ENCODE measurements around the gene SLC19A1.
A peak's percentile ranks its signal among the peaks of the same experiment; 100 is the strongest.

Gene SLC19A1

GRCh38 chr21:45546636-45547544 is 4.7 kb upstream of the SLC19A1 start:
- H3K4me3 ChIP-seq (ENCODE audit: low read depth in 1 of 2, low read length in 1 of 2), result no peak overlapping the region
- no peak for TF ChIP-seq CTCF (IDR thresholded peaks at IDR 0.05)
- peak overlapping the region; percentile 96 for H3K27ac ChIP-seq
- H3K9me3 ChIP-seq, result no peaks in the 10 kb centered on the region
- no peaks in the 10 kb centered on the region for H3K27me3 ChIP-seq
- no peaks in the 10 kb centered on the region for H3K36me3 ChIP-seq
- H3K4me1 ChIP-seq (ENCODE audit: control insufficient read depth in 1 of 2, insufficient read depth in 1 of 2, low read depth in 1 of 2, low read length in 1 of 2), result peaks cover 45 to 64% of the 10 kb centered on the region in 2 experiments

GRCh38 chr21:45545691-45546531 is 3.7 kb upstream of the SLC19A1 start:
- no peak for TF ChIP-seq CTCF (IDR thresholded peaks at IDR 0.05)
- no peaks in the 10 kb centered on the region for H3K36me3 ChIP-seq
- H3K4me1 ChIP-seq (ENCODE audit: control insufficient read depth in 1 of 2, insufficient read depth in 1 of 2, low read depth in 1 of 2, low read length in 1 of 2), result peaks cover 42 to 62% of the 10 kb centered on the region in 2 experiments
- H3K27ac ChIP-seq, result peak overlapping the region; percentile 50
- H3K4me3 ChIP-seq (ENCODE audit: low read depth in 1 of 2, low read length in 1 of 2), result no peak overlapping the region
- no peaks in the 10 kb centered on the region for H3K9me3 ChIP-seq
- no peaks in the 10 kb centered on the region for H3K27me3 ChIP-seq

- no peaks in the 10 kb centered on the region for H3K9me3 ChIP-seq
- H3K27ac ChIP-seq, result peak overlapping the region; percentile 50
- H3K27me3 ChIP-seq, result no peaks in the 10 kb centered on the region
- peaks cover 45 to 63% of the 10 kb centered on the region in 2 experiments for H3K4me1 ChIP-seq (ENCODE audit: control insufficient read depth in 1 of 2, insufficient read depth in 1 of 2, low read depth in 1 of 2, low read length in 1 of 2)
- no peak overlapping the region for H3K4me3 ChIP-seq (ENCODE audit: low read depth in 1 of 2, low read length in 1 of 2)
- H3K36me3 ChIP-seq, result no peaks in the 10 kb centered on the region
- no peak for TF ChIP-seq CTCF (IDR thresholded peaks at IDR 0.05)
Observed at GRCh38 chr21:45545236-45545570, 3.0 kb upstream of the SLC19A1 start.

GRCh38 chr21:45544449-45545235 is 2.4 kb upstream of the SLC19A1 start:
- Histone ChIP-seq H3K4me1 (ENCODE audit: control insufficient read depth in 1 of 2, insufficient read depth in 1 of 2, low read depth in 1 of 2, low read length in 1 of 2) (peaks cover 45 to 63% of the 10 kb centered on the region in 2 experiments), H3K27ac (peak overlapping the region; percentile 97)

More at GRCh38 chr21:45544449-45545235, 2.4 kb upstream of the SLC19A1 start:
- H3K9me3 ChIP-seq, result no peaks in the 10 kb centered on the region
- TF ChIP-seq CTCF (IDR thresholded peaks at IDR 0.05), result no peak
- no peaks in the 10 kb centered on the region for H3K27me3 ChIP-seq
- H3K36me3 ChIP-seq, result peaks cover 5% of the 10 kb centered on the region
- H3K4me3 ChIP-seq (ENCODE audit: low read depth in 1 of 2, low read length in 1 of 2), result peak overlapping the region in 1 of 2 experiments; percentile 88

Data from neutrophil (primary cell).